ENCODE results near the gene ELF3.
"Not testable (repeated sequence)": the region's sequence is repeated elsewhere in the genome, so short reads cannot be mapped to it uniquely, and the experiment has no call there.

The ELF3 gene

GRCh38 chr1:202036595-202037387, 26.4 kb downstream of the ELF3 start:
- DNase-seq, result no peak

GRCh38 chr1:202037706-202038296, 27.4 kb downstream of the ELF3 start:
- DNase-seq, result no peak

GRCh38 chr1:202038688-202039346, 28.4 kb downstream of the ELF3 start:
- no peak for DNase-seq

GRCh38 chr1:202045705-202046104, 35.3 kb downstream of the ELF3 start:
- DNase-seq, result no peak

GRCh38 chr1:202046227-202046626, 35.8 kb downstream of the ELF3 start:
- no peak for DNase-seq

GRCh38 chr1:202046748-202047708, 36.6 kb downstream of the ELF3 start:
- DNase-seq, result no peak

- DNase-seq, result no peak
Measured at GRCh38 chr1:202047977-202048376, 37.6 kb downstream of the ELF3 start.

GRCh38 chr1:202049129-202049528, 38.7 kb downstream of the ELF3 start:
- no peak for DNase-seq

GRCh38 chr1:202054094-202054493, 43.7 kb downstream of the ELF3 start:
- no peak for DNase-seq

- DNase-seq, result not testable (repeated sequence)
Measured at GRCh38 chr1:202054673-202055072, 44.3 kb downstream of the ELF3 start.

GRCh38 chr1:202056644-202057334, 46.4 kb downstream of the ELF3 start:
- no peak for DNase-seq

GRCh38 chr1:202057335-202057704, 46.9 kb downstream of the ELF3 start:
- DNase-seq, result not testable (repeated sequence)

GRCh38 chr1:202058001-202058908, 47.9 kb downstream of the ELF3 start:
- DNase-seq, result no peak

GRCh38 chr1:202061055-202061454, 50.7 kb downstream of the ELF3 start:
- DNase-seq, result no peak

GRCh38 chr1:202061787-202062186, 51.4 kb downstream of the ELF3 start:
- not testable (repeated sequence) for DNase-seq

GRCh38 chr1:202062636-202063035, 52.2 kb downstream of the ELF3 start:
- not testable (repeated sequence) for DNase-seq

- no peak for DNase-seq
Measured at GRCh38 chr1:202063093-202063492, 52.7 kb downstream of the ELF3 start.

- DNase-seq, result not testable (repeated sequence)
Measured at GRCh38 chr1:202064889-202065312, 54.5 kb downstream of the ELF3 start.
